ENCODE results near the gene RGL2.

Gene RGL2

DNA sequence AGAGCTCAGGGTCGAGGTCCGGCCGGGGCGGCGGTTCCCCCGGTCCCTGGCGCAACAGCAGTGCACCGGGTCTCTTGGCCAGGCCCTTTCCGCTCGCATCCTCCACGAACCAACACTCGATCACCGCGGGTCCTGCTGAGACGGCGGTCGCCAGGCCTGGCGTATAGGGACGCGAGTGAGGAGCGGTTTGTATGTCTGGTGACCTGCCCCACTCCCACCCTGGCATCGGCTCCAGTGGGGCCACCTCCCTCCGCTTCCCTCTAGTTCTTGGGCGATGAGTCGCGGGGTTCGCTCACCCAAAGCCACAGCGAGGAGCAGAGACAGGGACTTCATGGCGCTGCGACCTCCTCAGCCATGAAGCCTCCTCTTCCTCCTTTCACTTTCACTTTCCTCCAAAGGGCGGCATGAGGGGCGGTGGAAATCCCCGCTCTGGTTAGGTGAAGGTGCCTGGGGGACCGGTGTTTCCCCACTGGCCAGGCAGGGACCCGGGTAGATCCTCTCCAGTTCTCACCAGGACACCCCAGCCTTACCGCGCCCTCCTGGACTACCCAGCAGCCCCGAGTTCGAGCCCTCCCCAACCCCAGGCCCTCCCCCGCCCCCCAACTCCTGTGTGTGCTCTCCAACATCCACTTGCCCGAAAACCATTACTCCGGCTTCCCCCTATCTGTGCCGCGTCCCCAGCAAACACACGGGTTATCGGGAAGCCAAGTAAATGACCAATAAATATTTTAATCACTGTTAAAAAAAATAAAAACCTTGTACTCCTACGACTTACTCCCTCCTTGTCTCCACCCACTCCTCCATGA lies 15.2 kb upstream of the RGL2 start, which contains the start of gene TAPBP:
TAPBP (minus strand) TSS at position 370 of the 806 bp plus-strand sequence; CDS start at position 333, 37 bp downstream.
- DNase-seq = peak; percentile 83 to 93 (median 92)
- peaks cover 0 to 23% (median 10%) of the 10 kb centered on the region in 4 experiments for H3K36me3 ChIP-seq (ENCODE audit: control insufficient read depth in 4 of 4, insufficient read depth in 4 of 4, low read length in 3 of 4)
- 0% methylated on average over 35 of the region's 47 CpGs for WGBS (ENCODE audit: insufficient coverage)
- ChIA-PET CTCF (interaction anchor here (0.6 to 3.3 kb wide), 6 partner anchors 15 to 83 kb away, joined by 3 to 14 read pairs (median 6); partner anchors contain the start of gene RGL2), POLR2A (interaction anchor here (0.6 to 2.8 kb wide), 3 partner anchors 10 to 36 kb away, joined by 3 to 18 read pairs (median 4); partner anchors contain the start of gene RGL2)
- H3K4me1 ChIP-seq (ENCODE audit: control extremely low read depth in 1 of 4, control insufficient read depth in 4 of 4, insufficient read depth in 4 of 4, low read length in 3 of 4) = peaks cover 3 to 53% (median 43%) of the 10 kb centered on the region in 4 experiments
- no peaks in the 10 kb centered on the region for H3K9me3 ChIP-seq (ENCODE audit: control extremely low read depth in 1 of 5, control insufficient read depth in 4 of 5, insufficient read depth in 2 of 5, low read depth in 1 of 5, low read length in 4 of 5)
- H3K4me3 ChIP-seq (ENCODE audit: control insufficient read depth in 1 of 7, extremely low read depth in 1 of 7, insufficient read depth in 4 of 7, low read depth in 2 of 7, low read length in 6 of 7) = peak within 1 kb of the TSS; percentile 92 to 99 (median 96)
- H3K27me3 ChIP-seq (replicated peaks in 2 of 5; ENCODE audit: control insufficient read depth in 4 of 5, insufficient read depth in 5 of 5, low read length in 4 of 5) = no peaks in the 10 kb centered on the region
- peak within 1 kb of the TSS; percentile 93 to 95 for H3K27ac ChIP-seq (ENCODE audit: insufficient read depth in 1 of 2, low read depth in 1 of 2, low read length in 2 of 2, poor library complexity in 1 of 2, severe bottlenecking in 2 of 2)

DNA sequence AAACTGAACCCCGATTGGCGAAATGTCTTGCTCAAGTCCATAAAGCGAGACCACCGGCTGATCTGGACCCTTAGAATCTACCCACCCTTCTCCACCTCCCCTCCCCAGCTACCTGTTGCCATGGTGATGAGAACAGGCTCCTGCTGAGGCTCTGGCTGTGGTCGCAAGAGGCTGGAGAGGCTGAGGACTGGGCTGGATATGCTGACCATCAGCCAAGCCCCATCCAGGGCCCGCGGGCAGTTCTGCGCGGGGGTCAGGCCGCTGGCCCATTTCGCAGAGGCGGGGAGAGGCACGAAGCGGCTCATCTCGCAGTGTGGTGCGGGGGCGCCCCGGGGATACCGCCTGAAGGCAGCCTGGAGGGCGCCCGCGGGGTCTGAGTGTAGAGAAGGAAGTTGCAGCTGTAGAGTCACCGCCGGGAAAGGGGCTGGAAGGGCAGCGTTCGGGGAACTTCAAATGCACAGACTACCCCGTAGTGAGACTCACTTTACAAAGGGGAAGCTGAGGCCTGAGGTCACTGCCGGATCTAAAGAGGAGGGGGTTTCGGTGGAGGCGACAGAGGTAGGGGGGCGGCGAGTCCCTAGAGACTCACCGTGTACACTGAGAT lies 14.5 kb upstream of the RGL2 start:
- DNase-seq = peak; percentile 48 to 81 (median 78)
- ChIA-PET CTCF (interaction anchor here (1.0 to 3.6 kb wide), 7 partner anchors 12 to 95 kb away, joined by 3 to 19 read pairs (median 10); partner anchors contain the start of gene RGL2), POLR2A (interaction anchor here (0.6 to 2.8 kb wide), 3 partner anchors 11 to 36 kb away, joined by 3 to 18 read pairs (median 4); partner anchors contain the start of gene RGL2)
- peaks cover 3 to 46% (median 37%) of the 10 kb centered on the region in 4 experiments for H3K4me1 ChIP-seq (ENCODE audit: control extremely low read depth in 1 of 4, control insufficient read depth in 4 of 4, insufficient read depth in 4 of 4, low read length in 3 of 4)
- under 1% methylated on average over 24 of the region's 33 CpGs for WGBS (ENCODE audit: insufficient coverage)
- no peaks in the 10 kb centered on the region for H3K27me3 ChIP-seq (replicated peaks in 2 of 5; ENCODE audit: control insufficient read depth in 4 of 5, insufficient read depth in 5 of 5, low read length in 4 of 5)
- H3K27ac ChIP-seq (ENCODE audit: insufficient read depth in 1 of 2, low read depth in 1 of 2, low read length in 2 of 2, poor library complexity in 1 of 2, severe bottlenecking in 2 of 2) = peak overlapping the region; percentile 93 to 95
- no peaks in the 10 kb centered on the region for H3K9me3 ChIP-seq (ENCODE audit: control extremely low read depth in 1 of 5, control insufficient read depth in 4 of 5, insufficient read depth in 2 of 5, low read depth in 1 of 5, low read length in 4 of 5)
- peak overlapping the region; percentile 92 to 99 (median 96) for H3K4me3 ChIP-seq (ENCODE audit: control insufficient read depth in 1 of 7, extremely low read depth in 1 of 7, insufficient read depth in 4 of 7, low read depth in 2 of 7, low read length in 6 of 7)
- H3K36me3 ChIP-seq (ENCODE audit: control insufficient read depth in 4 of 4, insufficient read depth in 4 of 4, low read length in 3 of 4) = peaks cover 2 to 23% (median 12%) of the 10 kb centered on the region in 4 experiments

DNA sequence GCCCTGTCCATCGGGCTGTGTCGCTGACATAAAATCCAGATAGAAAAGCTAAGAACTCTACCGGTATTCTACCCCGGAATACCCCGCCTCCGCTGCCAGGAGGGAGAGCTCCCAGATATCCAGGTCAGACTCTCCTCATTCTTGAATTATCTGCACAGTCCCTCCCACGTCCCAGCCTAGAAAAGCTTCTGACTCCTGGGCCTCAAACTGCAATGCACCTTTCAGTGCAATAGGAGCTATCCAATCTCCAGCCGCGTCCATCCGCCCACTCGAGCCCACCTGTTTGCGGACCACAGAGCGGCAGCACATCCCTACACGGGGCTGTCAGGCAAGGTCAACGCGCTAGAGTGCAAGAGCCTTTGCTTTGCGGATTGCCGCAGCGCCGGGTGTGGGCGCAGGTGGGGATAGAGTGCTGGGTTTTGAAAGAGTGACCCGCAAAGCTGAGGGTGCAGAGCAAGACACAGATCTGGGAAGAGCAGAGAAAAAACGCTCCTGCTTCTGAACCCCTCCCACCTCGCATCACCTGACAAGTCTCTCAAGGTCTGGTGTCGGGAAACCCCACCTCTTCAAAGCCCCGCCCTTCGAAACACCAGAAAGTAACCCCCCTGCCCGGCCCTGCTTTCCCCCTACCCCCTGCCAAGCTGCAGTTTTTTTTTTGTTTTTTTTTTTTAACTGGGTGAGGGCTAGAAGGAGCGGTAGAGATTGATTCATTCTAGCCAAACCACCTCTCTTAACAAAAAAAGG lies 13.8 kb upstream of the RGL2 start:
- Histone ChIP-seq H3K27ac (ENCODE audit: insufficient read depth in 1 of 2, low read depth in 1 of 2, low read length in 2 of 2, poor library complexity in 1 of 2, severe bottlenecking in 2 of 2) (peak overlapping the region; percentile 93 to 95), H3K4me3 (ENCODE audit: control insufficient read depth in 1 of 7, extremely low read depth in 1 of 7, insufficient read depth in 4 of 7, low read depth in 2 of 7, low read length in 6 of 7) (peak overlapping the region; percentile 7 to 99 (median 93)), H3K9me3 (ENCODE audit: control extremely low read depth in 1 of 5, control insufficient read depth in 4 of 5, insufficient read depth in 2 of 5, low read depth in 1 of 5, low read length in 4 of 5) (no peaks in the 10 kb centered on the region), H3K4me1 (ENCODE audit: control extremely low read depth in 1 of 4, control insufficient read depth in 4 of 4, insufficient read depth in 4 of 4, low read length in 3 of 4) (peaks cover 3 to 44% (median 35%) of the 10 kb centered on the region in 4 experiments), H3K27me3 (replicated peaks in 2 of 5; ENCODE audit: control insufficient read depth in 4 of 5, insufficient read depth in 5 of 5, low read length in 4 of 5) (no peaks in the 10 kb centered on the region), H3K36me3 (ENCODE audit: control insufficient read depth in 4 of 4, insufficient read depth in 4 of 4, low read length in 3 of 4) (peaks cover 3 to 29% (median 13%) of the 10 kb centered on the region in 4 experiments)
- WGBS (ENCODE audit: insufficient coverage) = 24% methylated on average over 22 of the region's 29 CpGs
- CTCF ChIA-PET = interaction anchor here (0.7 to 3.6 kb wide), 10 partner anchors 8 to 96 kb away, joined by 3 to 19 read pairs (median 4); partner anchors contain the start of gene RGL2
- peak; percentile 74 to 90 (median 88) for DNase-seq
- POLR2A ChIA-PET = interaction anchor here (0.5 to 2.8 kb wide), 4 partner anchors 11 to 119 kb away, joined by 3 to 18 read pairs (median 4); partner anchors contain the start of gene RGL2

DNA sequence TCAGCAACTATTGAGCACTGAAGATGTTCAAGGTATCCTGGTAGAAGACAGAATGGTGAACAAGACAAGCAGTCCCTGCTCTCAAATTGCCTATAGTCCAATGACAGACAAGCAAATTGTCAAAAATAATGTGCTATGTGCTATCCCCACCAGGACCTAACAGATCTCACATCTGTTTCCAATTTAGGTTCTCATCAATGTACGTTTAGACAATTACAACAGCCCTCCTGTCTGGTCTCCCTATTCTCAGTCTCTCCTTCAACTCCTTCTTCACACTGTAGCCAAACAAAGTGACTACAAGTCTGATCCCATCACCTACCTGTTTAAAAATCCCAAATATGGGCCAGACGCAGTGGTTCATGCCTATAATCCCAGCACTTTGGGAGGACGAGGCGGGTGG lies 7.6 kb upstream of the RGL2 start:
- Histone ChIP-seq H3K27ac (ENCODE audit: insufficient read depth in 1 of 2, low read depth in 1 of 2, low read length in 2 of 2, poor library complexity in 1 of 2, severe bottlenecking in 2 of 2) (no peak overlapping the region), H3K4me3 (ENCODE audit: control insufficient read depth in 1 of 7, extremely low read depth in 1 of 7, insufficient read depth in 4 of 7, low read depth in 2 of 7, low read length in 6 of 7) (no peak overlapping the region), H3K4me1 (ENCODE audit: control extremely low read depth in 1 of 4, control insufficient read depth in 4 of 4, insufficient read depth in 4 of 4, low read length in 3 of 4) (peaks cover 0 to 3% (median 0%) of the 10 kb centered on the region in 4 experiments), H3K27me3 (replicated peaks in 2 of 5; ENCODE audit: control insufficient read depth in 4 of 5, insufficient read depth in 5 of 5, low read length in 4 of 5) (no peaks in the 10 kb centered on the region), H3K36me3 (ENCODE audit: control insufficient read depth in 4 of 4, insufficient read depth in 4 of 4, low read length in 3 of 4) (peaks cover 15 to 70% (median 48%) of the 10 kb centered on the region in 4 experiments), H3K9me3 (ENCODE audit: control extremely low read depth in 1 of 5, control insufficient read depth in 4 of 5, insufficient read depth in 2 of 5, low read depth in 1 of 5, low read length in 4 of 5) (no peaks in the 10 kb centered on the region)
- 100% methylated on average over 2 of the region's 4 CpGs for WGBS (ENCODE audit: insufficient coverage)
- POLR2A ChIA-PET = no interaction called here
- no peak for DNase-seq
- CTCF ChIA-PET = interaction anchor here (1.0 to 1.3 kb wide), 2 partner anchors 12 to 29 kb away, joined by 3 read pairs; no protein-coding TSS in a partner anchor

DNA sequence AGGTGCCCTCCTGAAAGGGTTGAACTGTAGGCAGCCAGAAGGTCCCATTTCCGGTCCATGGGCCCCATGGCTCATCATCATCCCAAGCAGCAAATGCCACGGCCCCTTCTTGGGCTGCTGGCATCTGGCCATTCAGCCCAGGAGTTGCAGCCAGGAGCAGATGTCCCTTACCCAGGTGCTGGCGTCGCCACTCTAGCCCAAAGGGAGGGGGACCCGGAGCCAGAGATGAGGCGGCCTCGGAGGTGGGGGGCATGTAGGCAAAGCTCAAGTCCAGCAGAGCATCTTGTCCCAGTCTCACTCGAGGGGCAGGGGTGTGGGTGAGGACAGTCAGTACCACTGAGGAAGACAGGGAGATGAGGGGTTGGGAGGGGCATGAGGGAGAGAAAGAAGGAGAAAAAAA lies 6.3 kb upstream of the RGL2 start:
- CTCF ChIA-PET = interaction anchor here (2.1 kb wide), 1 partner anchor 15 kb away, joined by 6 read pairs; the partner anchor contains the start of gene PFDN6
- H3K4me3 ChIP-seq (ENCODE audit: control insufficient read depth in 1 of 7, extremely low read depth in 1 of 7, insufficient read depth in 4 of 7, low read depth in 2 of 7, low read length in 6 of 7) = no peak overlapping the region
- no peak for DNase-seq
- peaks cover 15 to 65% (median 44%) of the 10 kb centered on the region in 4 experiments for H3K36me3 ChIP-seq (ENCODE audit: control insufficient read depth in 4 of 4, insufficient read depth in 4 of 4, low read length in 3 of 4)
- no peak overlapping the region for H3K27ac ChIP-seq (ENCODE audit: insufficient read depth in 1 of 2, low read depth in 1 of 2, low read length in 2 of 2, poor library complexity in 1 of 2, severe bottlenecking in 2 of 2)
- POLR2A ChIA-PET = no interaction called here
- 96% methylated on average over 8 of the region's 8 CpGs for WGBS (ENCODE audit: insufficient coverage)
- H3K4me1 ChIP-seq (ENCODE audit: control extremely low read depth in 1 of 4, control insufficient read depth in 4 of 4, insufficient read depth in 4 of 4, low read length in 3 of 4) = peaks cover 0 to 8% (median 7%) of the 10 kb centered on the region in 4 experiments
- no peaks in the 10 kb centered on the region for H3K9me3 ChIP-seq (ENCODE audit: control extremely low read depth in 1 of 5, control insufficient read depth in 4 of 5, insufficient read depth in 2 of 5, low read depth in 1 of 5, low read length in 4 of 5)
- no peaks in the 10 kb centered on the region for H3K27me3 ChIP-seq (replicated peaks in 2 of 5; ENCODE audit: control insufficient read depth in 4 of 5, insufficient read depth in 5 of 5, low read length in 4 of 5)

DNA sequence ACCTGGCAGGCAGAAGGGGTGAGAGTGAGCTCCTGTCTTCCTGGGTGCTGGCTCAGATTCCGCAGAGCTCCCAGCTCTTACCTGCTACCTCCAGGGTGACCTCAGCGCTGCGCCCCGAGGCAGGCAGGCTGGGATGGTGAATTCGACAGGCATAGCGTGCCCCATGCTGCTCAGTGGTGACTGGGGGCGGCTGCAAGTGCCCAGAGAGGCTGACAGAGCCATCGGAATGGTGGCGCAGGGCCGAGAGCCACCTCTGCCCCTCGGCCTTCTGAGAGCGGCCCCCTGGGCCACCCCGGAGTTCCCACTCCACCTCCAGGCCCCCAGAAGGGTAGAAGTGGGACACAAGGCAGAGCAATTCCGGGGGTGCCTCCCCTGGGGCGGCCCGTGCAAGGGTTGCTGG lies 5.5 kb upstream of the RGL2 start:
- Histone ChIP-seq H3K9me3 (ENCODE audit: control extremely low read depth in 1 of 5, control insufficient read depth in 4 of 5, insufficient read depth in 2 of 5, low read depth in 1 of 5, low read length in 4 of 5) (no peaks in the 10 kb centered on the region), H3K4me1 (ENCODE audit: control extremely low read depth in 1 of 4, control insufficient read depth in 4 of 4, insufficient read depth in 4 of 4, low read length in 3 of 4) (peaks cover 0 to 16% (median 13%) of the 10 kb centered on the region in 4 experiments), H3K36me3 (ENCODE audit: control insufficient read depth in 4 of 4, insufficient read depth in 4 of 4, low read length in 3 of 4) (peaks cover 15 to 64% (median 44%) of the 10 kb centered on the region in 4 experiments), H3K27ac (ENCODE audit: insufficient read depth in 1 of 2, low read depth in 1 of 2, low read length in 2 of 2, poor library complexity in 1 of 2, severe bottlenecking in 2 of 2) (no peak overlapping the region), H3K4me3 (ENCODE audit: control insufficient read depth in 1 of 7, extremely low read depth in 1 of 7, insufficient read depth in 4 of 7, low read depth in 2 of 7, low read length in 6 of 7) (no peak overlapping the region), H3K27me3 (replicated peaks in 2 of 5; ENCODE audit: control insufficient read depth in 4 of 5, insufficient read depth in 5 of 5, low read length in 4 of 5) (no peaks in the 10 kb centered on the region)
- 97% methylated on average over 16 of the region's 16 CpGs for WGBS (ENCODE audit: insufficient coverage)
- POLR2A ChIA-PET = no interaction called here
- CTCF ChIA-PET = interaction anchor here (2.1 kb wide), 1 partner anchor 14 kb away, joined by 6 read pairs; the partner anchor contains the start of gene PFDN6
- no peak for DNase-seq
